ENCODE measurements around the gene GABRG3.

DNA sequence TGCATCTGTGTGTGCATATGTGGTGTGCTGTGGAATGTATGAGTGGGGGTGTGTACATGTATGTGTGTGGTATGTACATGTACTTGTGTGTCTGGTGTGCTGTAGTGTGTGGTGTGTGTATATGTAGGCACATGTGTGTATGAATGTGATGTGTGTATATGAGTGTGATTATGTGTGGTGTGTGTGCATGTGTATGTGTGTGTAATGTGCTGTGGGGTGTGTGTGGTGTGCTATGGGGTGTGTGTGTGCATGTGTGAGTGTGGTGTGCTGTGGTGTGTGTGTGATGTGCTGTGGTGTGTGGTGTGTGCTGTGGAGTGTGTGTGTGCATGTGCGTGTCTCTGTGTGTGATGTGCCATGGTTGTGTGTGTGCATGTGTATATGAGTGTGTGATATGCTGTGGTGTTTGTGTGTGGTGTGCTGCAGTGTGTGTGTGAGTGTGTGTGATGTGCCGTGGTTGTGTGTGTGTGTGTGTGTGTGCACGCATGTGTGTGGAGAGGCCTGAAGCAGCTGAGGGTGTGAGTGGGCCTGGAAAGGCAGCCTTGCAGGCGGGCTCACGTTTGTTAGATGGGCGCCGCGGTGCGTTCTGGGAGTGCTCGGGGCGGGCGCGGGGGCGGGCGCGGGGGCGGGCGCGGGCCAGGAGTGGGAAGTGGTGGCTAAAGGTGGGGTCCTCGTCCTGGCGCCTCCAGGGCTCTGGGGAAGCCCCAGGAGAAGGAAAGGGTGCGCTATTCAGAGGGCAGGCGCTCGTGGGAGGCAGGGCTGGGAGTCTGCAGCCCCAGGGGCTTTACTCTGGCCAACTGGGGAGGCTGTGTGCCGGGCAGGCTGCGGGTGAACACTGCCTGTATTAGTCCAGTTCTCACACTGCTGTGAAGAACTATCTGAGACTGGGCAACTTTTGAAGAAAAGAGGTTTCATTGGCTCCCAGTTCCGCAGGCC is 116.9 kb downstream of the GABRG3 start:
- TF ChIP-seq POLR2AphosphoS5 (IDR thresholded peaks at IDR 0.05; ENCODE audit: low read depth, low read length) = no peak
- no peak for TF ChIP-seq POLR2A (IDR thresholded peaks at IDR 0.05; ENCODE audit: low read depth, low read length)
- no peak for TF ChIP-seq PAX5 (IDR thresholded peaks at IDR 0.05; ENCODE audit: insufficient read depth, low read length, severe bottlenecking)

Measured in GM12891 (cell line).